ENCODE results near the gene PSORS1C2. TPM values are rescaled to one million over a fixed set of nuclear protein-coding genes. Genes with fewer than 3 reads are reported as not detected.

Gene PSORS1C2
- total and polyA plus RNA-seq, 5 experiments from 2014 or later = not detected

- Mint-ChIP-seq H3K9me3 (no peaks in the 10 kb centered on the region), H3K36me3 (no peaks in the 10 kb centered on the region), H3K27me3 (no peaks in the 10 kb centered on the region), H3K4me1 (peaks cover 20 to 44% (median 42%) of the 10 kb centered on the region in 4 donors), H3K4me3 (peak overlapping the region; percentile 57 to 83 (median 73)), H3K27ac (peak overlapping the region; percentile 90 to 99 (median 93))
- DNase-seq (peak in 9 of 10 donors; percentile 19 to 78 (median 46)), ATAC-seq (peak; percentile 88 to 89)
- POLR2A ChIA-PET = interaction anchor here (0.6 to 2.0 kb wide), 14 partner anchors 8 to 377 kb away, joined by 3 to 16 read pairs (median 3); partner anchors contain the start of genes MDC1, MICA and PSORS1C1
These were observed 44.4 kb downstream of the PSORS1C2 start for GRCh38 chr6:31094389-31094881.

DNA sequence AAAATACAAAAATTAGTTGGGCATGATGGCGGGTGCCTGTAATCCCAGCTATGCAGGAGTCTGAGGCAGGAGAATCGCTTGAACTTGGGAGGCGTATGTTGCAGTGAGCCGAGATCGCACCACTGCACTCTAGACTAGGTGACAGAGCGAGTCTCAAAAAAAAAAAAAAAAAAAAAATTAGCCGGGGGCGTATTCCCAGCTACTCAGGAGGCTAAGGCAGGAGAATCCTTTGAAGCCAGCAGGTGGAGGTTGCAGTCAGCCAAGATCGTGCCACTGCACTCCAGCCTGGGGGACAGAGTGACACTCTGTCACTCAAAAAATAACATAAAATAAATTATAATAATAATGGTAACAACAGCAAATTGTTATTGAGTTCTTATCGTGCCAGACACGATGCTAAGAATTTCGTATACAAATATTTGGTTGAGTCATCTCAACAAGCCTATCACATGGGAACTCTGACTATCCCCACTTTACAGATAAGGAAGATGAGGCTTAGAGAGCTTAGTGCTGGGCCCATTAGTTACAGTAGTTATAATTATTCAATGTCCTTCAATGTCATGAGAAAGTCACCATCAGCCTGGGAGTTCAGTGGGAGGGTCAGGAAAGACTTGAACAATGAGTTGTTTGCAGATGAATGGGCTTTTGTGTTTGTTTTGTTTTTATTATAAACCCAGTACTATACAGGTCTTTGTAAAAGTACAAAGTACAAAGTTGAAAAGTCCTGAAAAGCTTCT, 45.9 kb downstream of the PSORS1C2 start:
- DNase-seq = no peak
- Mint-ChIP-seq H3K4me1 (peaks cover 20 to 44% (median 42%) of the 10 kb centered on the region in 4 donors), H3K36me3 (no peaks in the 10 kb centered on the region), H3K27me3 (no peaks in the 10 kb centered on the region), H3K27ac (peak overlapping the region in 6 of 10 donors; percentile 7 to 99 (median 42)), H3K9me3 (no peaks in the 10 kb centered on the region), H3K4me3 (no peak overlapping the region)
- ATAC-seq = no peak
- POLR2A ChIA-PET = interaction anchor here (0.6 to 2.0 kb wide), 11 partner anchors 9 to 626 kb away, joined by 3 to 16 read pairs (median 4); partner anchors contain the start of genes MICA, TCF19 and VARS2

DNA sequence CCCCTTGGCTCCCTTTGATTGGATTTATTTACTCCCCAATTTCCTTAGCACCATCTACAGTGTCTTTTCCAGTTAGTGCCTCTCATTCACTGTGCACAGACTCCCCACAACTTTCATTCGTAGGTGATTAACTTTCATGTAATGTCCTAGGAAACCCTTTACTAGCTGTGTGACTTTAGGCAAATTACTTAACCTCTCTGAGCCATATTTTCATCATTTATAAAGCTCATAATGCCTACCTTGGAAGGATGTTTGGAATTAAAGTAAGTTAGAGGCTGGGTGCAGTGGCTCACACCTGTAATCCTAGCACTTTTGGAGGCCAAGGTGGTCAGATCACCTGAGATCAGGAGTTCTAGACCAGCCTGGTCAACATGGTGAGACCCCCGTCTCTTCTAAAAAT, 46.6 kb downstream of the PSORS1C2 start:
- DNase-seq (no peak), ATAC-seq (no peak)
- Mint-ChIP-seq H3K4me3 (no peak overlapping the region), H3K27me3 (peaks cover 0 to 2% (median 0%) of the 10 kb centered on the region in 5 donors), H3K36me3 (no peaks in the 10 kb centered on the region), H3K4me1 (peaks cover 20 to 44% (median 41%) of the 10 kb centered on the region in 4 donors), H3K9me3 (no peaks in the 10 kb centered on the region), H3K27ac (peak overlapping the region in 3 of 10 donors; percentile 5 to 35 (median 21))
- POLR2A ChIA-PET = interaction anchor here (0.6 to 2.0 kb wide), 4 partner anchors 13 to 625 kb away, joined by 3 to 16 read pairs (median 5); partner anchors contain the start of gene TCF19

DNA sequence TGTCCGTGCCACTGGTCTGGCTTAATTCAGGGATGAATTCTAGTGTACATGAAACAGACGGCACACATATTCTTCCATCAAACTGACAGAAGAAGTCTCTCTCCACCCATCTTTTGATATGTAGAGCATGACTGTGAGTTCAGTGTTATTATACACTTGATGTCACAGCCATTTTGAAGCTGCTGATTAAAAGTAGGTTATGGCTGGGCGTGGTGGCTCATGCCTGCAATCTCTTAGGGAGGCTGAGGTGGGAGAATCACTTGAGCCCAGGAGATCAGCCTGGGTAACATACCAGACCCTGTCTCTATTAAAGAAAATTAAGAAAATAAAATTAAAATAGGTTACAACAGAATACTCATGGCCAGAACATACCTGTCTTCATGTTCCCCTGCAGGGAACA, 47.2 kb downstream of the PSORS1C2 start:
- Mint-ChIP-seq H3K27ac (peak overlapping the region in 4 of 10 donors; percentile 21 to 35 (median 28)), H3K27me3 (peaks cover 0 to 2% (median 0%) of the 10 kb centered on the region in 5 donors), H3K9me3 (no peaks in the 10 kb centered on the region), H3K4me1 (peaks cover 19 to 44% (median 38%) of the 10 kb centered on the region in 4 donors), H3K4me3 (no peak overlapping the region), H3K36me3 (no peaks in the 10 kb centered on the region)
- DNase-seq (no peak), ATAC-seq (no peak)
- POLR2A ChIA-PET = interaction anchor here (0.6 kb wide), 1 partner anchor 262 kb away, joined by 3 read pairs; no protein-coding TSS in a partner anchor

GRCh38 chr6:31090973-31091364, 47.9 kb downstream of the PSORS1C2 start:
- H3K4me1 Mint-ChIP-seq = peaks cover 15 to 38% (median 31%) of the 10 kb centered on the region in 4 donors
- H3K36me3 Mint-ChIP-seq = no peaks in the 10 kb centered on the region
- H3K9me3 Mint-ChIP-seq = no peaks in the 10 kb centered on the region
- H3K27ac Mint-ChIP-seq = peak overlapping the region in 3 of 10 donors; percentile 19 to 66 (median 27)
- POLR2A ChIA-PET = interaction anchor here (0.7 kb wide), 1 partner anchor 20 kb away, joined by 4 read pairs; no protein-coding TSS in a partner anchor
- ATAC-seq (no peak), DNase-seq (no peak)
- H3K4me3 Mint-ChIP-seq = no peak overlapping the region
- peaks cover 0 to 2% (median 0%) of the 10 kb centered on the region in 5 donors for H3K27me3 Mint-ChIP-seq

GRCh38 chr6:31090275-31090972, 48.4 kb downstream of the PSORS1C2 start:
- Mint-ChIP-seq H3K4me3 (no peak overlapping the region), H3K4me1 (peaks cover 13 to 33% (median 26%) of the 10 kb centered on the region in 4 donors), H3K27ac (peak overlapping the region in 1 of 10 donors; percentile 66), H3K9me3 (no peaks in the 10 kb centered on the region), H3K36me3 (no peaks in the 10 kb centered on the region), H3K27me3 (peaks cover 0 to 2% (median 0%) of the 10 kb centered on the region in 5 donors)
- POLR2A ChIA-PET = interaction anchor here (0.7 kb wide), 1 partner anchor 21 kb away, joined by 4 read pairs; no protein-coding TSS in a partner anchor
- no peak for ATAC-seq
- no peak for DNase-seq

Other genes starting within 250 kb of the PSORS1C2 start
- gene GTF2H4, start 230.9 kb downstream of the PSORS1C2 start, total RNA-seq = 10 to 100 TPM; 30.0 to 33.9 TPM
- gene GTF2H4, start 230.9 kb downstream of the PSORS1C2 start, polyA plus RNA-seq = 1 to 10 TPM; 5.1 to 8.3 (median 6.3) TPM
- 10 to 100 TPM; 41.4 to 53.7 TPM for gene VARS2, start 224.8 kb downstream of the PSORS1C2 start, total RNA-seq
- 10 to 100 TPM; 14.1 to 16.3 (median 14.5) TPM for gene VARS2, start 224.8 kb downstream of the PSORS1C2 start, polyA plus RNA-seq
- gene SFTA2, start 206.9 kb downstream of the PSORS1C2 start, total RNA-seq = not detected
- under 1 TPM in 1 of 3 donors, not detected in 2; 0.30 TPM for gene SFTA2, start 206.9 kb downstream of the PSORS1C2 start, polyA plus RNA-seq
- not detected for gene MUCL3, start 198.1 kb downstream of the PSORS1C2 start, total RNA-seq
- gene MUCL3, start 198.1 kb downstream of the PSORS1C2 start, polyA plus RNA-seq = not detected
- gene MUC21, start 155.3 kb downstream of the PSORS1C2 start, total RNA-seq = not detected
- not detected for gene MUC21, start 155.3 kb downstream of the PSORS1C2 start, polyA plus RNA-seq
- not detected for gene MUC22, start 128.6 kb downstream of the PSORS1C2 start, total RNA-seq
- not detected for gene MUC22, start 128.6 kb downstream of the PSORS1C2 start, polyA plus RNA-seq
- not detected for gene C6orf15, start 26.5 kb downstream of the PSORS1C2 start, total RNA-seq
- gene C6orf15, start 26.5 kb downstream of the PSORS1C2 start, polyA plus RNA-seq = not detected
- gene PSORS1C1, start 24.3 kb downstream of the PSORS1C2 start, total RNA-seq = not detected
- gene PSORS1C1, start 24.3 kb downstream of the PSORS1C2 start, polyA plus RNA-seq = not detected
- not detected for gene CDSN, start 18.6 kb downstream of the PSORS1C2 start, total RNA-seq
- gene CDSN, start 18.6 kb downstream of the PSORS1C2 start, polyA plus RNA-seq = not detected
- 10 to 100 TPM; 36.4 to 37.8 TPM for gene CCHCR1, start 18.7 kb upstream of the PSORS1C2 start, total RNA-seq
- 1 to 10 TPM; 6.3 to 9.2 (median 6.4) TPM for gene CCHCR1, start 18.7 kb upstream of the PSORS1C2 start, polyA plus RNA-seq
- gene TCF19, start 19.5 kb upstream of the PSORS1C2 start, total RNA-seq = 10 to 100 TPM in 1 of 2 experiments, 1 to 10 TPM in 1; 9.3 to 10.2 TPM
- gene TCF19, start 19.5 kb upstream of the PSORS1C2 start, polyA plus RNA-seq = 1 to 10 TPM; 5.6 to 9.7 (median 8.4) TPM
- gene POU5F1, start 31.6 kb upstream of the PSORS1C2 start, total RNA-seq = 1 to 10 TPM in 1 of 2 experiments, under 1 TPM in 1; 0.85 to 1.6 TPM
- not detected for gene POU5F1, start 31.6 kb upstream of the PSORS1C2 start, polyA plus RNA-seq
- gene HLA-C, start 133.0 kb upstream of the PSORS1C2 start, total RNA-seq = 1,000 to 10,000 TPM; 1,354 to 1,362 TPM
- 1,000 to 10,000 TPM; 2,582 to 3,026 (median 3,019) TPM for gene HLA-C, start 133.0 kb upstream of the PSORS1C2 start, polyA plus RNA-seq
- gene HLA-B, start 218.1 kb upstream of the PSORS1C2 start, total RNA-seq = 1,000 to 10,000 TPM; 5,337 to 5,382 TPM
- 1,000 to 10,000 TPM; 5,978 to 8,548 (median 7,722) TPM for gene HLA-B, start 218.1 kb upstream of the PSORS1C2 start, polyA plus RNA-seq